D721Med (cell line): ENCODE data around the gene SERHL2.
"Not testable (repeated sequence)": the region's sequence is repeated elsewhere in the genome, so short reads cannot be mapped to it uniquely, and the experiment has no call there.

Experiments used
- DNase-seq: peaks from one replicate; pipeline ENCODE4 v3.0.0; 2011; ENCODE audit warnings: low spot score; ENCODE audit not compliant: insufficient read length
- FAIRE-seq: peaks from 2 replicates; lab custom pipeline; 2011; peaks lifted over from hg19 to GRCh38; lab: Jason Lieb, UNC
- CTCF ChIP-seq: IDR thresholded peaks from 2 replicates; pipeline ENCODE4 v1.5.1; 2012; ENCODE audit warnings: mild to moderate bottlenecking, control low read depth; ENCODE audit not compliant: insufficient read depth; ENCODE audit errors: missing control alignments

SERHL2 gene

GRCh38 chr22:42548597-42549330 is 5.0 kb upstream of the SERHL2 start:
- no peak for TF ChIP-seq CTCF
- DNase-seq = no peak

GRCh38 chr22:42549331-42550060 is 4.3 kb upstream of the SERHL2 start:
- no peak for TF ChIP-seq CTCF
- FAIRE-seq = no peak
- no peak for DNase-seq

More at GRCh38 chr22:42548597-42549330, 5.0 kb upstream of the SERHL2 start:
- no peak for FAIRE-seq

- FAIRE-seq, DNase-seq: not testable (repeated sequence)
These were observed 1.5 kb upstream of the SERHL2 start for GRCh38 chr22:42552294-42552647.

- DNase-seq (no peak), FAIRE-seq (no peak)
- TF ChIP-seq CTCF = no peak
These were observed 6.6 kb downstream of the SERHL2 start for GRCh38 chr22:42560381-42560780.

- no peak for DNase-seq
- TF ChIP-seq CTCF = peak; percentile 41
- FAIRE-seq = no peak
These were observed 7.0 kb downstream of the SERHL2 start for GRCh38 chr22:42560781-42561180.

- FAIRE-seq = no peak
These were observed 8.1 kb downstream of the SERHL2 start for GRCh38 chr22:42561856-42562255.

GRCh38 chr22:42562279-42562678 is 8.5 kb downstream of the SERHL2 start:
- FAIRE-seq (no peak), DNase-seq (no peak)
- no peak for TF ChIP-seq CTCF

More at GRCh38 chr22:42561856-42562255, 8.1 kb downstream of the SERHL2 start:
- DNase-seq = no peak
- TF ChIP-seq CTCF = no peak
